Stimulated activated naive CD8-positive, alpha-beta T cell treated with anti-CD3 and anti-CD28 coated beads, Interleukin-15, Interleukin-2, amounts not matched to agents 100 ng/mL and 50 ng/mL, for 24 hours (primary cell): ENCODE measurements around the gene TRIM61.
"Not testable (repeated sequence)": the region's sequence is repeated elsewhere in the genome, so short reads cannot be mapped to it uniquely, and the experiment has no call there.

ENCODE experiments used
- H3K27ac Mint-ChIP-seq: one replicate; pipeline ENCODE4 v1.8.0; 2021; ENCODE audit warnings: mild to moderate bottlenecking, mixed read lengths
- H3K27me3 Mint-ChIP-seq: one replicate; pipeline ENCODE4 v1.8.0; 2021; ENCODE audit warnings: mixed read lengths
- H3K36me3 Mint-ChIP-seq: one replicate; pipeline ENCODE4 v1.8.0; 2021; ENCODE audit warnings: low read depth, mixed read lengths
- H3K4me1 Mint-ChIP-seq: one replicate; pipeline ENCODE4 v1.8.0; 2021; ENCODE audit warnings: low read depth, mixed read lengths
- H3K4me3 Mint-ChIP-seq: one replicate; pipeline ENCODE4 v1.8.0; 2021; ENCODE audit warnings: mild to moderate bottlenecking, mixed read lengths
- H3K9me3 Mint-ChIP-seq: one replicate; pipeline ENCODE4 v1.8.0; 2021; ENCODE audit warnings: mixed read lengths

Gene TRIM61

GRCh38 chr4:164997324-164997723 lies 19.9 kb upstream of the TRIM61 start:
- H3K9me3 Mint-ChIP-seq: no peaks in the 10 kb centered on the region
- H3K27me3 Mint-ChIP-seq: peaks cover 32% of the 10 kb centered on the region
- H3K36me3 Mint-ChIP-seq: no peaks in the 10 kb centered on the region
- no peaks in the 10 kb centered on the region for H3K4me1 Mint-ChIP-seq
- no peak overlapping the region for H3K27ac Mint-ChIP-seq
- no peak overlapping the region for H3K4me3 Mint-ChIP-seq

DNA sequence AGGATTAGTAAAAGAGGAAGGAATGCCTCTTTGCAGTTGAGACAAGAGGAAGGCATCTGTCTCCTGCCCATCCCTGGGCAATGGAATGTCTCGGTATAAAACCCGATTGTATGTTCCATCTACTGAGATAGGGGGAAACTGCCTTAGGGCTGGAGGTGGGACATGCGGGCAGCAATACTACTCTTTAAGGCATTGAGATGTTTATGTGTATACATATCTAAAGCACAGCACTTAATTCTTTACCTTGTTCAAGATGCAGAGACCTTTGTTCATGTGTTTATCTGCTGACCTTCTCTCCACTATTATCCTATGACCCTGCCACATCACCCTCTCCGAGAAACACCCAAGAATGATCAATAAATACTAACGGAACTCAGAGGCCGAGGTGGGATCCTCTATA lies 18.7 kb upstream of the TRIM61 start:
- peaks cover 28% of the 10 kb centered on the region for H3K27me3 Mint-ChIP-seq
- not testable (repeated sequence) for H3K4me1 Mint-ChIP-seq, H3K4me3 Mint-ChIP-seq, H3K36me3 Mint-ChIP-seq, H3K9me3 Mint-ChIP-seq, H3K27ac Mint-ChIP-seq

- not testable (repeated sequence) for H3K27me3 Mint-ChIP-seq, H3K36me3 Mint-ChIP-seq, H3K27ac Mint-ChIP-seq, H3K9me3 Mint-ChIP-seq, H3K4me1 Mint-ChIP-seq, H3K4me3 Mint-ChIP-seq
Observed at GRCh38 chr4:164990786-164991185, 13.3 kb upstream of the TRIM61 start.

GRCh38 chr4:164989471-164989870 lies 12.0 kb upstream of the TRIM61 start:
- H3K9me3 Mint-ChIP-seq: no peaks in the 10 kb centered on the region
- H3K4me1 Mint-ChIP-seq: no peaks in the 10 kb centered on the region
- no peak overlapping the region for H3K4me3 Mint-ChIP-seq
- H3K27ac Mint-ChIP-seq: no peak overlapping the region
- no peaks in the 10 kb centered on the region for H3K36me3 Mint-ChIP-seq
- H3K27me3 Mint-ChIP-seq: peaks cover 6% of the 10 kb centered on the region

DNA sequence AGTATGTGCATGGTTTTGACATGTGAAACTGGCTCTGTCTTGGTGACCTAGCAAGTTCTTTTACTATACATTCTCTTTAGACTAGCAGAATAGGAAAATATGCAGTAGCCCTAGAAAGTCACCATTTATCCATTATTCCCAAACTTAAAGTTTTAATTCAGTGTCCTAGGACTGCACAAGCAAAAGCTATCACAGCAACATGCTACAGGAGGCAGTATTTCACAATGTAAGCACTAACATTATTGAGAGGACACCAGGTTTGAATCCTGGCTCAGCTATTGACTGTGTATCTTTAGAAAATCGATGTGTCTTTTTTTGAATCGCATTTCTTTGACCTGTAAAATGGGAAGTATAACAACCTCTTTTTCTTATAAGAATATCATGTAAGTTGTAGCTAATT lies 5.5 kb downstream of the TRIM61 start:
- not testable (repeated sequence) for H3K9me3 Mint-ChIP-seq, H3K27ac Mint-ChIP-seq, H3K4me3 Mint-ChIP-seq, H3K27me3 Mint-ChIP-seq, H3K4me1 Mint-ChIP-seq
- H3K36me3 Mint-ChIP-seq: peaks cover 21% of the 10 kb centered on the region

DNA sequence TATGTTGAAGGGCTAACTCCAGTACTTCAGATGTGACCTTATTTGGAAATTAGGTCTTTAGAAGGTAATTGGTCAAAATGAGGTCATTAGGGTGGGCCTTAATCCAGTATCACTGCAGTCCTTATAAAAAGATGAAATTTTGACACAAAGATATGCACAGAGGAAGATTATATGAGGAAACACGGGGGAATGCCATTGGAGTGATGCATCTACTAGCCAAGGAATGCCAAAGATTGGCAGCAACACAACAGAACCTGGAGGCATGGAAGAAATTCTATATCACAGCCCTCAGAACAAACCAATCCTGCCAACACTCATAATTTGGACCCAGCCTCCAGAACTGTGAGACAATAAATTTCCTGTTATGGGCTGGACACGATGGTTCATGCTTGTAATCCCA lies 17.6 kb downstream of the TRIM61 start:
- Mint-ChIP-seq H3K4me1 (peaks cover 21% of the 10 kb centered on the region), H3K27ac (no peak overlapping the region), H3K36me3 (peaks cover 6% of the 10 kb centered on the region), H3K4me3 (no peak overlapping the region), H3K27me3 (no peaks in the 10 kb centered on the region), H3K9me3 (peaks cover 9% of the 10 kb centered on the region)

GRCh38 chr4:164959421-164959820 lies 18.0 kb downstream of the TRIM61 start:
- H3K4me3 Mint-ChIP-seq, H3K36me3 Mint-ChIP-seq, H3K27ac Mint-ChIP-seq, H3K27me3 Mint-ChIP-seq, H3K9me3 Mint-ChIP-seq: not testable (repeated sequence)
- peaks cover 21% of the 10 kb centered on the region for H3K4me1 Mint-ChIP-seq

- Mint-ChIP-seq H3K27me3 (peaks cover 4% of the 10 kb centered on the region), H3K4me3 (peak overlapping the region; percentile 88), H3K9me3 (peaks cover 9% of the 10 kb centered on the region), H3K36me3 (peaks cover 6% of the 10 kb centered on the region), H3K27ac (peak overlapping the region; percentile 31), H3K4me1 (peaks cover 21% of the 10 kb centered on the region)
Observed at GRCh38 chr4:164956766-164957643, 20.5 kb downstream of the TRIM61 start.

DNA sequence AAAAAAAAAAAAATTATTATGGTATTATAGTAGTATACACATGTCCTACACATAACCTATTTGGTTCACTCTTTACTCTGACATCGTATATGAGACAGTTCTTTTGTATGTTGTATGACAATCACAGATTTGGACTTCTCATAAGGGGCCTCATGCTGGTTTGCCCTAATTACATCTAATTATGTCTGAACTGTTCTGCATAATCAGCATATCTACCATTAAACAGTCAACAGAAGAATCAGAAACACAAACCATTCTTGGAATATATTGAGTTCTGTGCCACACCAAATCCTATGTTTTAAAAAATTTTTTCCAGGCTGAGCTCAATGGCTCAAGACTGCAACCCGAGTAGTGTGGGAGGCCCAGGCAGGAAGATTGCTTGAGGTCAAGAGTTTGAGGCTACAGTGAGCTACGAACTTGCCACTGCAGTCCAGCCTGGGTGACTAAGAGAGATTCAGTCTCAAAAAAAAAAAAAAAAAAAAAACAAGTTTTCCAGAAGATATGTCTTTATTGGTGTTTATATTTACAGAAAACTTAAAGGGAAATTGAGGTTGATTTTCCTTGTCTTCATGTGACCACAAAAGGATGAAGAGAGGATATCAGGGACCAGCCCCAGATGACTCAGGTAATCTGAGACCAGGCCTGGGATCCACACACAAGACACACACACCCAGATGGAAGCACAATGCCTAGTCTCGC lies 22.2 kb downstream of the TRIM61 start:
- H3K36me3 Mint-ChIP-seq: peaks cover 6% of the 10 kb centered on the region
- H3K9me3 Mint-ChIP-seq: peaks cover 6% of the 10 kb centered on the region
- no peak overlapping the region for H3K27ac Mint-ChIP-seq
- no peak overlapping the region for H3K4me3 Mint-ChIP-seq
- peaks cover 21% of the 10 kb centered on the region for H3K4me1 Mint-ChIP-seq
- peaks cover 11% of the 10 kb centered on the region for H3K27me3 Mint-ChIP-seq

GRCh38 chr4:164952551-164952950 lies 24.9 kb downstream of the TRIM61 start:
- Mint-ChIP-seq H3K27me3 (peaks cover 21% of the 10 kb centered on the region), H3K27ac (no peak overlapping the region), H3K4me1 (peaks cover 16% of the 10 kb centered on the region), H3K4me3 (no peak overlapping the region), H3K9me3 (peaks cover 3% of the 10 kb centered on the region), H3K36me3 (peaks cover 6% of the 10 kb centered on the region)

- Mint-ChIP-seq H3K9me3 (no peaks in the 10 kb centered on the region), H3K36me3 (no peaks in the 10 kb centered on the region), H3K27me3 (peaks cover 21% of the 10 kb centered on the region), H3K27ac (no peak overlapping the region), H3K4me3 (no peak overlapping the region), H3K4me1 (no peaks in the 10 kb centered on the region)
Observed at GRCh38 chr4:164949448-164950143, 27.9 kb downstream of the TRIM61 start.

GRCh38 chr4:164948975-164949374 lies 28.5 kb downstream of the TRIM61 start:
- H3K4me3 Mint-ChIP-seq: no peak overlapping the region

DNA sequence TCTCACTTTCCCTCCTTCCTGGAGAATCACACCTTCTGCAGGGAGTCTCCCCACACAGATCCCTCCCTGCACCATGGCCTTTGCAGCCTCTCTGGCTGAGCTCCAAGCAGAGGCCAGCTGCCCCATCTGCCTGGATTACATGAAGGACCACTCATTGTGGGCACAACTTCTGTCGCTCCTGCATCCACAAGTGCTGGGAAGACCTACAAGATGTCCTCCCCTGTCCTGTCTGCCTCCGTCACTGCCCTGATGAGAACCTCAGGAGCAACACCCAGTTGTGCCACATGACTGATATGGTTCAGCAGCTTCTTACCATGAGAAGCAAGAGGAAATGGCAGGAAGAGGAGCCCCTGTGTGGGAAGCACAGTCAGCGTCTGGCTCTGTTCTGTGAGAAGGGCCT lies 29.5 kb downstream of the TRIM61 start:
- not testable (repeated sequence) for H3K4me3 Mint-ChIP-seq, H3K27ac Mint-ChIP-seq, H3K4me1 Mint-ChIP-seq, H3K36me3 Mint-ChIP-seq, H3K9me3 Mint-ChIP-seq
- peaks cover 21% of the 10 kb centered on the region for H3K27me3 Mint-ChIP-seq

More at GRCh38 chr4:164948975-164949374, 28.5 kb downstream of the TRIM61 start:
- no peaks in the 10 kb centered on the region for H3K36me3 Mint-ChIP-seq
- H3K9me3 Mint-ChIP-seq: no peaks in the 10 kb centered on the region
- no peak overlapping the region for H3K27ac Mint-ChIP-seq
- H3K27me3 Mint-ChIP-seq: peaks cover 21% of the 10 kb centered on the region
- no peaks in the 10 kb centered on the region for H3K4me1 Mint-ChIP-seq

GRCh38 chr4:164946810-164947209 lies 30.6 kb downstream of the TRIM61 start:
- Mint-ChIP-seq H3K27me3 (peaks cover 22% of the 10 kb centered on the region), H3K9me3 (no peaks in the 10 kb centered on the region), H3K27ac (no peak overlapping the region), H3K36me3 (no peaks in the 10 kb centered on the region), H3K4me1 (no peaks in the 10 kb centered on the region), H3K4me3 (no peak overlapping the region)

GRCh38 chr4:164945146-164945545 lies 32.3 kb downstream of the TRIM61 start:
- Mint-ChIP-seq H3K4me1 (no peaks in the 10 kb centered on the region), H3K4me3 (no peak overlapping the region), H3K27me3 (peaks cover 22% of the 10 kb centered on the region), H3K9me3 (no peaks in the 10 kb centered on the region), H3K27ac (no peak overlapping the region), H3K36me3 (no peaks in the 10 kb centered on the region)
